T1000 (cell line): ENCODE measurements around the gene CALML6.

Source experiments
- DNase-seq: peaks from one replicate; lab custom pipeline; 2025; ENCODE audit warnings: mixed read lengths; lab: John Stamatoyannopoulos, UW

CALML6 gene

DNA sequence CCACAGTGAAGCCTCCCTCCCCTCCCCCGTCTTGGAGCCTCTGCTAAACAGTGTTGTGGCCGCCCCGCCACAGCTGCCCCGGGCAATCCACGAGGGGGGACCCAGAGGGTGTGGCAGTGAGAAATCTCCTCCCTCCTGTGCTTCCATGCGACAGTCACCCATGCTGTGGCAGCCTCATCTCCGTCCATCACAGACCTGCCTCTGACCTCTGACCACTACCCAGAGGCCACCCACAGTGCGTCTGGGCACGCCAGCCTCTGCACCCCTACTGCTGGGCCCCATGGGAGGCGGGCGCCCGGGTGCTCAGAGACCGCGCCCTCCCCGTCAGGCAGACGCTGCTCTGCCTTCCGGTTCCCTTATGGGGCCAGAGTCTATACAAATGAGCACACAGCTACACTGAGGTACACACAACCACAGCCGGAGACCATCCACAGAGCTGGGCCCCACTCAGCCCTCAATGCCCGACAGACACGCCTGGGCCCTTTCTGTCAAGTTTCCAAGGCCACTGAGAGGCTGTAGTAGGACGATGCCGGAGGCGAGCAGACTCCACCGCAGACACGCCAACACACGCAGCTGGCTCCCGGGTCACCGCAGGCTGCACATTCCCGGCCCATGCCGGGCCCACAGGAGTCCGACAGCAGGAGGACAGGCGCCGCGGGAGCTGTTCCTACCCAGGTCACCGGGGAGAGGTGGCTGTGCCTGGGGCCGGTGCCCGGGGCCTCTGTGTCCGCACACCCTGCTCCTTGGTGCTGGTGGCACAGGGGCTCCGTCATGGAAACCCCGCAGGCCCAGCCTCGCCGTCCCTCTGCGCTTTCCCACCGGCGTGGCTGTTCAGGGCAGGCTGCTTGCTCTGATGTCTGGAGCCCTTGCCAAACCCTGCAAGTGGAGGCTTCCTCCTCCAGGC, 27.9 kb downstream of the CALML6 start:
- no peak for DNase-seq

DNA sequence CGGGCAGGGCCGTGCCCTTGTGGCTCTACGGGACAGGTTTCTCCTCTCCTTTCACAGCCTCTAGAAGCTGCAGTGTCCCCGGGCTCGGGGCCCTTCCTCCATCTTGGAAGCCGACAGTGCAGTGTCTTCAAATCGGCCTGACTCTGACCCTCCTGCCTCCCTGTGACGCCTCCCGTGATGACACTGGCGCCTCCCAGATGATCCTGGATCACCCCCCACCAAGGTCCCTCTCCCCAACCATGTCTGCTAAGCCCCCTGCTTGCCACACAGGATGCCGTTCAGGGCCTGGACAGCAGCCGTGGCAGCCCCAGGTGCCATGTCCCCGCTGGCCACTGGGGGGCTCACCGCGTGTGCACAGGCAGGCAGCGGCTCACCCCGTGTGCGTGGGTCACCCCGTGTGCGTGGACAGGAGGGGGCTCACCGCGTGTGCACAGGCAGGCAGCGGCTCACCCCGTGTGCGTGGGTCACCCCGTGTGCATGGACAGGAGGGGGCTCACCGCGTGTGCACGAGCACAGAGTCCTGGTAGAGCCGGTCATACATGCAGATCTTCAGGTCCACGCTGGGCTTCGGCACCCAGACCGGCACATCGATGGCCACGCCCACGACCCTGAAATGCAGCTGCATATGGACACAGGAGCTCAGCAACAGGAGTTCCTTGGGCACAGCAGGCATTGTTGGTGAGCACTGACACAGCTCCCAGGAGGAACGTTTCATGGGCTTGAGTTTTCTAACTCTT, 28.9 kb downstream of the CALML6 start:
- DNase-seq = no peak

GRCh38 chr1:1945782-1946393, 30.8 kb downstream of the CALML6 start:
- no peak for DNase-seq

GRCh38 chr1:1946540-1946939, 31.5 kb downstream of the CALML6 start:
- DNase-seq = no peak

GRCh38 chr1:1947493-1947892, 32.4 kb downstream of the CALML6 start:
- DNase-seq = no peak

GRCh38 chr1:1948783-1949182, 33.7 kb downstream of the CALML6 start:
- no peak for DNase-seq

- no peak for DNase-seq
Observed at GRCh38 chr1:1950940-1951339, 35.9 kb downstream of the CALML6 start.

- no peak for DNase-seq
Observed at GRCh38 chr1:1954015-1954414, 39.0 kb downstream of the CALML6 start.

DNA sequence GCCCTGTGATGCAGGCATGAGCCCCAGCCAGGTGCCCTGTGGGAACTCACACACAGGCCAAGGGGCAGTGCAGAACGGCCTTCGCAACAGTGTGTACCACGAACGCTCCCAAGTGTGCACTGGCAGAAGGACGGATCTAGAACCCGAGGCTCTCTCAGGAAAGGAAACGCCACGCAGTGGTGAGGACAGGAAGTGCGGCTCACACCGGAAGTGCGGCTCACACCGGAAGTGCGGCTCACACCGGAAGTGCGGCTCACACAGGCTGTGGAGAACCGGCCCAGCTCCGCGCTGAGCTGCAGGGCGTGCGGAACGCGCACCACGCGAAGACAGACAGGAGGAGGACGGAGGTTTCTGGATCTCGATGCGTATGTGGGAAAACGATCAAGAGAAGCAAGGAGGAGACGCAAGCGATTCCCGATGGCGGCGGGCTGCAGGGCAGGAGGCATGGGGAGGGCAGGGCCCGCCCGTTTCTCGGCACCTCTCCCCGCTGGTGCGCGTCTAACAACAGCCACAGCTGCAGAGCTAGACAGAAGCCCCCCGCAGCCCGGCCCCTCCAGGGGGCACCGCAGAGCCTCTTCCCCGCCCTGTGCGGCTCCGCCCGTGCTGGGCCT, 39.9 kb downstream of the CALML6 start:
- DNase-seq = no peak

DNA sequence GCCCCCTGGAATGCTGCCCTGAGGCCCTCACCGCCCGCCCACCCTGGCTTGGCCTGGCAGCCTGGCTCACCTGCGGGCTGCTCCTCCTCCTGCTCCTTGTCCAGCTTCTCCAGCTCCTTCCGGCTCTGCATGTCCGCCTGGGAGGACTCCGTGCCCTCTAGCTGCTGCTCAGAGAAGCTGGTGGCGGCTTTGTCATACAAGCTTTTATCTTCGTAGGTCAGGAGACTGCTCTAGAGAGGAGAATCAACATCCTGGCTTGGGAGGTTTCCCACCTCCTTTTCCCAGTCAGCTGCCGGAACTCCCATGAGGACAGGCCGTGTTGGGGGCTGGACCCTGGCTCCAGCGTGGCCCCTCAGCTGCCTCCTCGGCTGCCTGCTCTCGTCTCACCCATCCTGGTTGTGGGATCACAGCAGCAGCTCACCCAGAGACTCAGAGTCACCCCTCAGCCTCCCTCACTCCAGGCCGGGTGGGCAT, 40.6 kb downstream of the CALML6 start:
- DNase-seq = no peak

DNA sequence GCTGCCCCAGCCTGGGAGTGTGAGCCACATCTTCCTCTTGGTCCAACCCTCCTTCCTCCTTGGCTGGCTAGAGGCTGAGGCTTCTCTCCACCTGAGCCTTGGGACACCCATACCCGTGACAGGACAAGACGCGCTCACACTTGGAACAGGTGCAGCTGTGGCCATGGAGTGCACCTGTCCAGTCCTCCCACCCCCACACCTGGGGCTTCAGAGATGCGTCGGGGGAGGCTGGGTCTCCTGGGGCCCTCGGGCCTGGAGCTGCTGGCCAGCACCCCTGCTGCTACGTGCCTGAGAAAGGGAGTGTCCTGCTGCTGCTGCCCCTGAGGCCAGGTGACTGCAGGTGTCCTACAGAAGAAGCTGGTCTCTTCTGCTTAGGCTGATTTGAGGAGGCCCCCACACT, 41.0 kb downstream of the CALML6 start:
- DNase-seq = no peak

DNA sequence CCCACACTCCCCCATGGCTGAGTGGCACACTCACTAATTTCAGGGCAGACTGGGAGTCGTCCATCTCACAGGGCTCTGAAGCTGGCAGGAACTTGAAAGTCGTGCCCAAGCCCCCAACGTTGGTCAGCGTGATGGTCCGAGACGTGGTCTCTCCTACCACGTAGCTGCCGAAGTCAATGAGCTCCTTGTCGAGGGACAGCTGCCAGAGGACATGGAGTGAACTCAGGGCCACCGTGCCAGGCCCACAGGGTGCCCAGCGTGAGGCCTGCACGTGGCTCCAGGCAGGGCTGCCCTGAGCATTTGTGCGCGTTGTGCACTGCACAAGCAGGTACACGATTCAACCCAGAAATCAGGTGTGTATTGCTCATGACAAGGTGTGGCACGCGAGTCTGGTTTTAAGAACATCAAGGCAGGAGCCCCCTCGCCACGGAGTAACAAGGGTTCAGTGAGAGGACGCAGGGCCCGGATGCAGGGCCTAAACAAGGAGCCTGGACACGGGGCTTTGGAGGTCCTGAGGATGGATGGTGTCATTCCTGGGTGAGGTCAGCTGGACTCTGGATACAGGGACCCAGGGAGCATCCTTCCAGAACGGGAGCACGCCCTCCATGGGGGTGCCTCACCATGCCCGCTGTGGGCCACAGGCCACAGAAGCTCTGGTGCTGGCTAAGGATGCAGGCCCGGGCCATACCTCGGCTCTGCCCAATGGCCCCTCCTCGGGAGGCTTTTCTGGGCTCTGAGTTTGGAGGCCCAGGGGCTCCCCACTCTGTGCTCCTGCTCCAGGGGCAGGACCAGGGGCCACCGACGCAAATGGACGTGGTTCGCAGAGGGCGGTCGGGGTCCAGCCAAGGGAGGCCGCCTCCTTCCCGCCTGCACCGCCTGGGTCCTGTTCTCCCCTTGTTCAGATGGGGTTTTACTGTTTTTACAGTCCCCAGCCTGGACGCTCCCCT, 41.8 kb downstream of the CALML6 start:
- no peak for DNase-seq

- DNase-seq = no peak
Observed at GRCh38 chr1:1957533-1957961, 42.5 kb downstream of the CALML6 start.

GRCh38 chr1:1958071-1958541, 43.0 kb downstream of the CALML6 start:
- no peak for DNase-seq

DNA sequence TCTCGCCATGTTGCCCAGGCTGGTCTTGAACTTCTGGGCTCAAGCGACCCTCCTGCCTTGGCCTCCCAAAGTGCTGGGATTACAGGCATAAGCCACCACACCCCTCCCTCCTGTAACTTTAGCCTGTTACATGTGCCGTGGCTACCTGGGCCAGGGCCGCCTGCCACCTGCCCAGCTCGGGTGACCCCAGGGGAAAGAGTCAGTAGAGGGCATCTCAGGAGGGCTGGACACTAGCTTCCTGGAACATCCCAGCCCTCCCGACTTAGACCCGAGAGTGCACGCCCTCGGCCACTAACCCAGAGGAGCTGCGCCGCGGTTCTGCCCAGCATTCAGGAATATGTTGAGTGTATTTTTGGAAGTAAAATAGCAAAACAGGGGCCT, 44.4 kb downstream of the CALML6 start:
- no peak for DNase-seq

- no peak for DNase-seq
Observed at GRCh38 chr1:1959840-1960479, 44.9 kb downstream of the CALML6 start.

DNA sequence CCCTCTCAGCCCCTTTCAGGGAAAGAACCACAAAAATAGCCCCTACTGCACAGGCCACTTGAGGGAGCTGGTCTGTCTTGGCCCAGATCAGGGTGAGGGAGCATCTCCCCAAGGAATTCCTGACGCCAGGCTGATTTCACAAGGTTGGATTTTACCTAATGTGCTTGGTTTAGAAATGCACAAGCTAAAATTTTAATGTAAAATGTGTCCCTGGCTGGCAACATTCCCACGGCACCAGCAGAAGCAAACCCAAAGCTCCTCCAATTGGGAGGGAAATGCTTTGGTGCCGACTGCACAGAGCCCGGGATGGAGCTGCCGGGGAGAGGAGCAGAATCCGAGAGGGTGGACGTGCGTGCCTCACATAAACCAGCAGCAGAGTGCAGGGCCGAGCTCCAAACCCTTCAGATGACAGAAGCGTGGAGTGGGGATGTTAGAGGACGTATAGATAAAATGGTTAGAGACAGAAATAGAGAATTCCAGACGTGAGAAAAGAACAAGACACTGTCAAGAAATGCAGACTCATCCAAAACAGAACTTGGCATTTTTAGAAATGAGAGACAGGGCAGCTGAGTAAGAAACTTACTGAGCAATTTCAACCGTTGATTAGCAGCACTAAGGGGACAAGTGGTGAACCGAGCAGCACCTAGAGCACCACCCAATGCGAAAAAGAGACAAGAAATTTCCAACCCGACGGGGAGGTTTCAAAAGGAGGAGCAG, 45.6 kb downstream of the CALML6 start:
- DNase-seq = no peak

DNA sequence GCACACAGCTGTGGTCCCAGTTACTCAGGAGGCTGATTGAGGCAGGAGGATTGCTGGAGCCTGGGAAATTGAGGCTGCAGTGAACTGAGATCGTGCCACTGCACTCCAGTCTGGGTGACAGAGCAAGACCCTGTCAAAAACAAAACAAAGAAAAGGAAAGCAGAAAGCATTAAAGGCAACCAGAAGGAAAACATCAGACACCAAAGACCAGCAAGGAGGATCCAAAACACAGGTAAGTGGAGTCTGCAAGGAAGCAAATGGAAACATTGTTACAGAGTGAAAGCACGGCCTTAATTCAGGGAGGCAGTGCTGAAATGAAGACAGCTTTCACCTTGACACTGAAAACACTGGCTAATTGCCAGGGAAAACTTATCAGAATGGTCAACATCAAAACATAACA, 47.7 kb downstream of the CALML6 start:
- DNase-seq = no peak

DNA sequence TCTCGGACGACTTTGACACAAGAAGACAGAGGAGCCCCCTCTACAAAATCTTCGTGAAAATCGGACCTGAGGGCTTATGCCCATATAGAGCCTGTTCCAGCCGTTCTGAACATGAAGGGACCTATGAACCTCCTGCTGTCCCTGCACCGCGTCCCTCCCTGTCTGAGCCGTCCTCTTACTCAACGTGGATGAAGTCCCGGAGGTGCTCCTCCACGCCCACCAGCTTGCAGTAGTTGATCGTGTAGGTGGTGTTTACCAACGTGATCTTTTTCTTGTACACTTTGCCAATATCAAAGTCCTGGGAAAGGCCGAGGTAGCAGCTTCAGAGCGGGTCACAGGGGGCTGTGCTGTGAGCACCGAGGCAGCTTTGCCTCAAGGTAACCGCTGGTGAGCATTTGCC, 48.5 kb downstream of the CALML6 start:
- DNase-seq = no peak

DNA sequence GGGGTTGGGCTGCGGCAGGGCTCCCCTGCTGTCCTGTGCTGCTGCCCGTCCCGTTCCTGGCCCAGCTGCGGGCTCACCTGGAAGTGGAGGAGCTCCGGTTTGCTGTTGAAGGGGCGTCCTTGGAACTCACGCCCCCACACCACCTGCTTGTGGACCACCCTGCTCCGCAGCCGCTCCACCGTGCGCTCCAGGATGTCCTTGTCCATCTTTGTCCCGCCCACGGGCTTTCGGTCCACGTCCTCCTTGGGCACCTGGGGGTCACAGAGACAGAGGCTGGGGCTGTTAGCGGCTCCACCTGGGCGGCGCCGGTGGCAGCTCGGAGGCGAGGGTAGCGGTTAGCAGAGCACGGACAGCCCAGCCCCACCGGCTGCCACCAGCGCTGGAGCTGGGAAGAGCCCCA, 49.8 kb downstream of the CALML6 start:
- no peak for DNase-seq
